Measurements from ENCODE around the gene C8A.

Gene C8A

GRCh38 chr1:56838759-56839158 is 15.8 kb upstream of the C8A start:
- DNase-seq, result no peak

- no peak for DNase-seq
Measured at GRCh38 chr1:56843544-56843943, 11.1 kb upstream of the C8A start.

- DNase-seq, result no peak
Measured at GRCh38 chr1:56844545-56845136, 10.0 kb upstream of the C8A start.

- DNase-seq, result no peak
Measured at GRCh38 chr1:56845343-56845742, 9.3 kb upstream of the C8A start.

GRCh38 chr1:56849750-56850149 is 4.8 kb upstream of the C8A start:
- no peak for DNase-seq

- no peak for DNase-seq
Measured at GRCh38 chr1:56850411-56850810, 4.2 kb upstream of the C8A start.

GRCh38 chr1:56850922-56851321 is 3.7 kb upstream of the C8A start:
- no peak for DNase-seq

- DNase-seq, result no peak
Measured at GRCh38 chr1:56852476-56852875, 2.1 kb upstream of the C8A start.

GRCh38 chr1:56855190-56855589 is 593 bp downstream of the C8A start:
- DNase-seq, result no peak

- DNase-seq, result no peak
Measured at GRCh38 chr1:56856186-56856585, 1.6 kb downstream of the C8A start.

GRCh38 chr1:56859287-56859686 is 4.7 kb downstream of the C8A start:
- no peak for DNase-seq

- no peak for DNase-seq
Measured at GRCh38 chr1:56863265-56863992, 8.8 kb downstream of the C8A start.

- DNase-seq, result no peak
Measured at GRCh38 chr1:56864430-56864829, 9.8 kb downstream of the C8A start.

GRCh38 chr1:56866656-56867055 is 12.1 kb downstream of the C8A start:
- DNase-seq, result no peak

- DNase-seq, result no peak
Measured at GRCh38 chr1:56867491-56867890, 12.9 kb downstream of the C8A start.

GRCh38 chr1:56868761-56869160 is 14.2 kb downstream of the C8A start:
- DNase-seq, result no peak

GRCh38 chr1:56872597-56872996 is 18.0 kb downstream of the C8A start:
- DNase-seq, result no peak

- no peak for DNase-seq
Measured at GRCh38 chr1:56873213-56873612, 18.6 kb downstream of the C8A start.

- DNase-seq, result no peak
Measured at GRCh38 chr1:56874689-56875088, 20.1 kb downstream of the C8A start.

GRCh38 chr1:56877973-56878372 is 23.4 kb downstream of the C8A start:
- DNase-seq, result no peak

GRCh38 chr1:56880774-56881173 is 26.2 kb downstream of the C8A start:
- DNase-seq, result no peak

GRCh38 chr1:56881417-56881816 is 26.8 kb downstream of the C8A start:
- DNase-seq, result no peak

GRCh38 chr1:56890229-56890628 is 35.6 kb downstream of the C8A start:
- no peak for DNase-seq

- DNase-seq, result no peak
Measured at GRCh38 chr1:56894014-56894413, 39.4 kb downstream of the C8A start.
